ENCODE measurements around the gene MED13L. TPM values are rescaled to one million over a fixed set of nuclear protein-coding genes. Genes with fewer than 3 reads are reported as not detected.

The MED13L gene
- total RNA-seq, 3 donors from 2014 or later: 248 to 387 (median 279) TPM

- peaks cover 0 to 2% of the 10 kb centered on the region in 2 donors for H3K4me1 ChIP-seq
- H3K36me3 ChIP-seq: no peaks in the 10 kb centered on the region
- intact Hi-C loops (cut with DNase I; ENCODE audit: low total_unique reads): no loop called here
- no peak for DNase-seq (ENCODE audit: low spot score in 2 of 2)
- H3K9me3 ChIP-seq: no peaks in the 10 kb centered on the region
- no peak overlapping the region for H3K27ac ChIP-seq
- TF ChIP-seq, protein P1, sequence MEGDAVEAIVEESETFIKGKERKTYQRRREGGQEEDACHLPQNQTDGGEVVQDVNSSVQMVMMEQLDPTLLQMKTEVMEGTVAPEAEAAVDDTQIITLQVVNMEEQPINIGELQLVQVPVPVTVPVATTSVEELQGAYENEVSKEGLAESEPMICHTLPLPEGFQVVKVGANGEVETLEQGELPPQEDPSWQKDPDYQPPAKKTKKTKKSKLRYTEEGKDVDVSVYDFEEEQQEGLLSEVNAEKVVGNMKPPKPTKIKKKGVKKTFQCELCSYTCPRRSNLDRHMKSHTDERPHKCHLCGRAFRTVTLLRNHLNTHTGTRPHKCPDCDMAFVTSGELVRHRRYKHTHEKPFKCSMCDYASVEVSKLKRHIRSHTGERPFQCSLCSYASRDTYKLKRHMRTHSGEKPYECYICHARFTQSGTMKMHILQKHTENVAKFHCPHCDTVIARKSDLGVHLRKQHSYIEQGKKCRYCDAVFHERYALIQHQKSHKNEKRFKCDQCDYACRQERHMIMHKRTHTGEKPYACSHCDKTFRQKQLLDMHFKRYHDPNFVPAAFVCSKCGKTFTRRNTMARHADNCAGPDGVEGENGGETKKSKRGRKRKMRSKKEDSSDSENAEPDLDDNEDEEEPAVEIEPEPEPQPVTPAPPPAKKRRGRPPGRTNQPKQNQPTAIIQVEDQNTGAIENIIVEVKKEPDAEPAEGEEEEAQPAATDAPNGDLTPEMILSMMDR (IDR thresholded peaks at IDR 0.05): no peak
- TF ChIP-seq POLR2A (IDR thresholded peaks at IDR 0.05): no peak
- TF ChIP-seq POLR2AphosphoS5 (IDR thresholded peaks at IDR 0.05): no peak
- no peak overlapping the region for H3K4me3 ChIP-seq
- no peaks in the 10 kb centered on the region for H3K27me3 ChIP-seq
These were observed 319.7 kb downstream of the MED13L start for GRCh38 chr12:115957686-115958290.

DNA sequence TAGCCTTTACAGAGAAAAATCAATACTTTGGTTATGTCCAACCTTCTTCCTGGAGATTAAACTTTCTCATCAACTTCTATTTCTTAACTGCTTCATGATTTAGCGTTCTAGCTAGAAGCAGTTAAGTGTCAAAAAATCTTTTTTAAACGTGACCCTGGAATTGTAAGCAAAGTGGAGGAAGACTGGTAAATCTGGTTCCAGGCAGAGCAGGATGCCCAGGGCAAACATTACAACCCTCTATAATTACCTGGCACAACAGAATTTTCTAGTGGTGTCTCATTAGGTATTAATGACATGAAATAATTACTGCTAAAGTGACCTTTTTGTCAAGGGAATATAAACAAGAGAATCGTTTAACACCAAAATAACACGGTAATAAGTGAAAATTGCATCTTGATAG lies 320.8 kb downstream of the MED13L start:
- DNase-seq (ENCODE audit: low spot score in 2 of 2): no peak
- Histone ChIP-seq H3K36me3 (no peaks in the 10 kb centered on the region), H3K27ac (peak overlapping the region; percentile 10 to 44), H3K9me3 (no peaks in the 10 kb centered on the region), H3K4me1 (peaks cover 0 to 2% of the 10 kb centered on the region in 2 donors), H3K27me3 (no peaks in the 10 kb centered on the region), H3K4me3 (no peak overlapping the region)
- TF ChIP-seq, protein P1 (IDR thresholded peaks at IDR 0.05): no peak
- TF ChIP-seq POLR2AphosphoS5 (IDR thresholded peaks at IDR 0.05) (no peak), POLR2A (IDR thresholded peaks at IDR 0.05) (no peak)
- intact Hi-C loops (cut with DNase I; ENCODE audit: low total_unique reads): no loop called here

GRCh38 chr12:115956236-115956635 lies 321.3 kb downstream of the MED13L start:
- Histone ChIP-seq H3K27me3 (no peaks in the 10 kb centered on the region), H3K36me3 (no peaks in the 10 kb centered on the region), H3K4me1 (peaks cover 0 to 2% of the 10 kb centered on the region in 2 donors), H3K27ac (peak overlapping the region; percentile 10 to 44), H3K4me3 (no peak overlapping the region), H3K9me3 (no peaks in the 10 kb centered on the region)
- DNase-seq (ENCODE audit: low spot score in 2 of 2): no peak
- no peak for TF ChIP-seq POLR2AphosphoS5 (IDR thresholded peaks at IDR 0.05)
- no peak for TF ChIP-seq POLR2A (IDR thresholded peaks at IDR 0.05)
- TF ChIP-seq, protein P1 (IDR thresholded peaks at IDR 0.05): no peak
- intact Hi-C loops (cut with DNase I; ENCODE audit: low total_unique reads): no loop called here

DNA sequence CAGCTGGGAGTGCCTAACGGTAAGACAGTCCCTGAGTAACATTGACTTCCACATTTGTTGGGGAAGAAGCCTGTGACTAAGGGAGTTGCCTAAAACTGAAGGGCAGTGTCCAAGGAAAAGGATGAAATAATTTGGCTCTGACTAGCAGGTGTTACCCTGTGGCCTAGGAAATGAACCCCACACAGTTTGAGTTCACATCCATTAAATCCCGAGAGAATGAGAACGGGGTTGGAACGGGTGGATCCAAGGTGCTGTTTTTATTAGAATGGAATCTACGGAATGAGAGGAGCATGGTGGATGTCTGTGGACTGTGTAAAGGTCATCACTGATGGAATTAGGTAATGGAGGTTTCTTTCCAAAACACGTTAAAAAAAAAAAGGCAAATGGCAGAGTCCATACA lies 324.0 kb downstream of the MED13L start:
- peaks cover 0 to 2% of the 10 kb centered on the region in 2 donors for H3K4me1 ChIP-seq
- no peak overlapping the region for H3K4me3 ChIP-seq
- TF ChIP-seq, protein P1 (IDR thresholded peaks at IDR 0.05): no peak
- no peak for TF ChIP-seq POLR2AphosphoS5 (IDR thresholded peaks at IDR 0.05)
- no peak for TF ChIP-seq POLR2A (IDR thresholded peaks at IDR 0.05)
- H3K36me3 ChIP-seq: no peaks in the 10 kb centered on the region
- no peaks in the 10 kb centered on the region for H3K27me3 ChIP-seq
- DNase-seq (ENCODE audit: low spot score in 2 of 2): no peak
- intact Hi-C loops (cut with DNase I; ENCODE audit: low total_unique reads): no loop called here
- no peaks in the 10 kb centered on the region for H3K9me3 ChIP-seq
- H3K27ac ChIP-seq: no peak overlapping the region

DNA sequence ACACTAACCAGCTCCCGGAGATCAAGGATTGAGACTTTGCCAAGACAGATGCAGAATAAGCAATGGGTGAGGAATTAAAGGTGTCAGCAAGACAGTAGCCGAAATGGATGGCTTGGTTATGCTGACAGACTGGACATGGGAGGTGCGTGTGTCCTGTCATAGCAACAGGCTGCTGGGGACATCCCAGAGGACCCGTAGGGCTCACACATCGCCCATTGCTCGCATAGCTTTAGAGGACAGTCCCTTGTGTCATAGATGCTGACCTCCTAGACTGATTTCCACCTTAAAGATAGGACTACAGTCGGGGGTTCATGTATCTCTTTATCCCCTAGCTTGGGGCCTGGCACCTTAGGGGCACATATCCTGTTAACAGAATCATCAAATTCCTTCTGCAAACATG lies 324.5 kb downstream of the MED13L start:
- Histone ChIP-seq H3K27ac (no peak overlapping the region), H3K27me3 (no peaks in the 10 kb centered on the region), H3K9me3 (no peaks in the 10 kb centered on the region), H3K4me1 (peaks cover 0 to 2% of the 10 kb centered on the region in 2 donors), H3K4me3 (no peak overlapping the region), H3K36me3 (no peaks in the 10 kb centered on the region)
- DNase-seq (ENCODE audit: low spot score in 2 of 2): no peak
- TF ChIP-seq, protein P1 (IDR thresholded peaks at IDR 0.05): no peak
- no peak for TF ChIP-seq POLR2A (IDR thresholded peaks at IDR 0.05)
- TF ChIP-seq POLR2AphosphoS5 (IDR thresholded peaks at IDR 0.05): no peak
- intact Hi-C loops (cut with DNase I; ENCODE audit: low total_unique reads): no loop called here

All from breast epithelium (tissue), 4 donors.